K562 (cell line): ENCODE measurements around the gene DRC1. TPM values are rescaled to one million over a fixed set of nuclear protein-coding genes. Genes with fewer than 3 reads are reported as not detected.

Experiments used
- ATAC-seq: fragments of 200-7000 bp; cut with Tn5 transposase; 3 replicates; pipeline ENCODE4 v1.9.1; 2020; ENCODE audit warnings: moderate library complexity
- BruUV-seq: library from RNA; stranded (reverse); fragments of 400-500 nt; replicated peaks from 2 replicates; lab custom pipeline; 2021; lab: Mats Ljungman, UMichigan
- CTCF ChIA-PET: fragments of 300-600 bp; formaldehyde crosslinking; extraction: SDS; loops from one replicate; lab custom pipeline; 2021; ENCODE audit warnings: low intra/inter-chr PET ratio; lab: Yijun Ruan, JAX
- POLR2A ChIA-PET: fragments of 300-600, 350-650 bp; sonication (Branson Sonifier 250); formaldehyde crosslinking; extraction: SDS; loops from one replicate; lab custom pipeline; 2021; ENCODE audit warnings: antibody characterized with exemption, inconsistent platforms; lab: Yijun Ruan, JAX
- DNase-seq, 4 experiments: peaks; one replicate each; pipeline versions ENCODE4 v3.0.0 to v3.0.0-alpha.2; 2011 to 2018; ENCODE audit warnings: low spot score in 3 of 4, mixed read lengths in 3 of 4; ENCODE audit errors: extremely low read depth in 1 of 4
- FAIRE-seq: peaks from 2 replicates; lab custom pipeline; 2011; peaks lifted over from hg19 to GRCh38; lab: Jason Lieb, UNC
- H2AFZ ChIP-seq: 2 replicates; pipeline ENCODE4 v1.6.0; 2011; ENCODE audit warnings: low read depth, low read length, control low read depth, inconsistent platforms
- H3K27ac ChIP-seq: fragments of 200-600 bp; 3 replicates; pipeline ENCODE4 v1.8.0; 2011; ENCODE audit warnings: low read depth, mild to moderate bottlenecking, control low read depth, inconsistent platforms, low read length, moderate library complexity, mixed read lengths; ENCODE audit errors: extremely low read depth
- H3K27me3 ChIP-seq, 2 experiments: fragments of 300-600 bp in 1 of 2; 2 replicates in 1 of 2; 3 replicates in 1 of 2; pipeline versions ENCODE4 v1.6.0 to v1.8.0; 2011; ENCODE audit warnings: inconsistent platforms in 2 of 2, low read length in 2 of 2, mild to moderate bottlenecking in 1 of 2, mixed read lengths in 1 of 2, moderate library complexity in 1 of 2; ENCODE audit not compliant: control insufficient read depth in 2 of 2, insufficient read depth in 2 of 2
- H3K36me3 ChIP-seq: fragments of 300-600 bp; 3 replicates; pipeline ENCODE4 v1.8.0; 2011; ENCODE audit warnings: mild to moderate bottlenecking, low read length, inconsistent platforms; ENCODE audit not compliant: control insufficient read depth, insufficient read depth
- H3K4me1 ChIP-seq, 2 experiments: fragments of 200-600 bp in 1 of 2; replicated peaks in 1 of 2; 2 replicates in 1 of 2; 3 replicates in 1 of 2; pipeline versions ENCODE4 v1.5.1 to v1.8.0; 2011; ENCODE audit warnings: inconsistent platforms in 2 of 2, low read length in 2 of 2, mild to moderate bottlenecking in 1 of 2, mixed read lengths in 1 of 2, moderate library complexity in 1 of 2; ENCODE audit not compliant: control insufficient read depth in 2 of 2, insufficient read depth in 2 of 2
- H3K4me2 ChIP-seq: 2 replicates; pipeline ENCODE4 v1.6.1; 2011; ENCODE audit warnings: low read length, control low read depth, inconsistent platforms, mixed read lengths; ENCODE audit not compliant: insufficient read depth
- H3K4me3 ChIP-seq: fragments of 200-600 bp; sonication (generic), shearing (Covaris generic); 2 replicates; pipeline ENCODE4 v1.5.1; 2016; ENCODE audit warnings: control low read depth, inconsistent platforms
- H3K79me2 ChIP-seq: fragments of 200-600 bp; 3 replicates; pipeline ENCODE4 v1.8.0; 2011; ENCODE audit warnings: low read length, inconsistent platforms; ENCODE audit not compliant: control insufficient read depth, insufficient read depth
- H3K9ac ChIP-seq, 2 experiments: 2 replicates each; pipeline versions ENCODE4 v1.6.0 to v1.6.1; 2011; ENCODE audit warnings: low read depth in 2 of 2, low read length in 2 of 2, control low read depth in 1 of 2, inconsistent platforms in 1 of 2, mild to moderate bottlenecking in 1 of 2, mixed read lengths in 1 of 2; ENCODE audit not compliant: insufficient read depth in 1 of 2
- H3K9me1 ChIP-seq: one replicate; pipeline ENCODE4 v1.6.0; 2011; ENCODE audit warnings: inconsistent platforms, mild to moderate bottlenecking, low read length, moderate library complexity; ENCODE audit not compliant: control insufficient read depth, insufficient read depth
- H3K9me3 ChIP-seq: replicated peaks from 2 replicates; pipeline ENCODE4 v1.5.1; 2011; ENCODE audit warnings: low read depth, low read length, inconsistent platforms; ENCODE audit not compliant: control insufficient read depth, insufficient read depth
- H4K20me1 ChIP-seq: replicated peaks from 2 replicates; pipeline ENCODE4 v1.6.1; 2011; ENCODE audit warnings: low read length, inconsistent platforms, mixed read lengths; ENCODE audit not compliant: control insufficient read depth, insufficient read depth
- CTCF ChIP-seq, 3 experiments: IDR thresholded peaks in 2 of 3; conservative IDR thresholded peaks in 1 of 3; 2 replicates each; pipeline ENCODE4 v1.5.1; 2011 to 2012; ENCODE audit warnings: low read length in 3 of 3, mild to moderate bottlenecking in 3 of 3, control low read depth in 2 of 3, improper control_type of control experiment in 1 of 3, inconsistent platforms in 1 of 3, low read depth in 1 of 3, mixed read lengths in 1 of 3, moderate library complexity in 1 of 3; ENCODE audit not compliant: insufficient read depth in 2 of 3
- HINFP ChIP-seq: fragments of 450-650 bp; conservative IDR thresholded peaks from 2 replicates; pipeline ENCODE4 v1.6.1; 2016; ENCODE audit warnings: missing genetic modification characterization, low read depth, mild to moderate bottlenecking, control low read depth, missing compliant biosample characterization
- KDM1A ChIP-seq, 2 experiments: fragments of 450-650 bp; IDR thresholded peaks; 2 replicates each; pipeline ENCODE4 v1.6.1; 2016; ENCODE audit warnings: mild to moderate bottlenecking in 2 of 2
- MYC ChIP-seq, 2 experiments: fragments of 250-450 bp in 1 of 2; sonication (Bioruptor Pico) in 1 of 2; IDR thresholded peaks; 2 replicates each; pipeline versions ENCODE4 v1.5.1 to v1.6.1; 2012 to 2021; ENCODE audit warnings: low read depth in 2 of 2, borderline replicate concordance in 1 of 2, improper control_type of control experiment in 1 of 2, low read length in 1 of 2, mild to moderate bottlenecking in 1 of 2, moderate library complexity in 1 of 2
- WGBS: fragments of 100-300 bp; shearing (Covaris generic); methylation state at CpG from one replicate; pipeline ENCODE4 v1.1.6; 2016; ENCODE audit warnings: low coverage, mixed read lengths; ENCODE audit not compliant: insufficient coverage; ENCODE audit errors: missing lambda C conversion rate; 5-methylcytosine and 5-hydroxymethylcytosine counted together
- in situ Hi-C: fragments of 300-500 bp; cut with MboI; formaldehyde crosslinking; loops from 4 replicates; pipeline ENCODE4 v1.15.0; 2018; ENCODE audit warnings: inconsistent platforms, mixed read lengths
- intact Hi-C: fragments of 100-400 bp; cut with micrococcal nuclease; formaldehyde crosslinking; loops from 2 replicates; pipeline ENCODE4 v1.14.2; 2022
- polyA plus RNA-seq, 8 experiments: library from polyadenylated mRNA; depleted of rRNA in 4 of 8; stranded (reverse) in 5 of 8; unstranded in 3 of 8; fragments of >200 nt; fragmentation: Nextera tagmentation in 2 of 8; fragmentation: Illumina TruSeq in 1 of 8; extraction: Ambion mirVana in 2 of 8; extraction: Trizol in 1 of 8; gene quantifications; 2 replicates each; pipeline versions ENCODE4 v1.2.1 to v1.2.3, GENCODE V29; 2011 to 2014; ENCODE audit warnings: inconsistent platforms in 1 of 8, missing spikeins in 1 of 8
- total RNA-seq, 7 experiments: library from RNA; depleted of rRNA in 6 of 7; stranded (reverse); fragments of >200 nt in 6 of 7; fragmentation: Illumina TruSeq in 2 of 7; extraction: Trizol in 2 of 7; gene quantifications; 2 replicates each; pipeline versions ENCODE4 v1.2.1 to v1.2.3, GENCODE V29; 2011 to 2021; ENCODE audit warnings: low replicate concordance in 1 of 7

Gene DRC1
- total and polyA plus RNA-seq, 9 of the 15 experiments (the other 6 are each of a cell fraction or from before 2014, with no cell fraction given) = 0.07 to 0.10 TPM; not detected in 7

- ATAC-seq (no peak), FAIRE-seq (no peak), DNase-seq (no peak)
- CTCF ChIA-PET = interaction anchor here (1.8 kb wide), 1 partner anchor 106 kb away, joined by 16 read pairs; no protein-coding TSS in a partner anchor
- Histone ChIP-seq H3K27ac (no peak overlapping the region), H3K27me3 (peaks cover 0 to 5% of the 10 kb centered on the region in 2 experiments; a peak in 1 of 5 replicates), H3K4me1 (peaks cover 5 to 28% of the 10 kb centered on the region in 2 experiments; a peak in 4 of 5 replicates), H3K4me3 (no peak overlapping the region), H3K79me2 (no peaks in the 10 kb centered on the region), H3K9me1 (no peaks in the 10 kb centered on the region), H3K9me3 (peaks cover 5% of the 10 kb centered on the region; the same call in 1 of the 2 replicates), H3K9ac (no peak overlapping the region), H2AFZ (no peak overlapping the region), H3K4me2 (no peak overlapping the region), H3K36me3 (no peaks in the 10 kb centered on the region), H4K20me1 (no peaks in the 10 kb centered on the region)
- TF ChIP-seq CTCF (IDR thresholded peaks at IDR 0.05 in 2 of 3, conservative IDR thresholded peaks at IDR 0.05 in 1 of 3; ENCODE audit: insufficient read depth in 2 of 3, low read depth in 1 of 3, low read length in 3 of 3) (peak in 2 of 3 experiments; percentile 8 to 22; a peak in 2 of 6 replicates), KDM1A (IDR thresholded peaks at IDR 0.05) (no peak), MYC (IDR thresholded peaks at IDR 0.05; ENCODE audit: low read depth, low read length) (no peak), MYC (CRISPR knock-in tag; IDR thresholded peaks at IDR 0.05; ENCODE audit: borderline replicate concordance, low read depth) (no peak), HINFP (tag) (no peak)
- BruUV-seq = no TSS peak
- intact Hi-C loops = no loop called here
- POLR2A ChIA-PET = no interaction called here
- WGBS = 8% methylated on average over 2 of the region's 2 CpGs
- in situ Hi-C loops = no loop called here
Observed at GRCh38 chr2:26471289-26471688, 69.6 kb downstream of the DRC1 start.
